Mesenchymal stem cell (in vitro differentiated cells and primary cell): ENCODE measurements around the gene SMARCD2.

ENCODE experiments used
- DNase-seq: peaks from one replicate; pipeline ENCODE4 v3.0.0-alpha.2; 2013
- H2AFZ ChIP-seq: one replicate; pipeline ENCODE4 v1.6.1; 2013; ENCODE audit warnings: low read depth, mild to moderate bottlenecking, control low read depth, inconsistent platforms, low read length, moderate library complexity
- H2AK5ac ChIP-seq: 2 replicates; pipeline ENCODE4 v1.6.1; 2013; ENCODE audit warnings: low read length, moderate library complexity, mild to moderate bottlenecking, inconsistent platforms; ENCODE audit not compliant: severe bottlenecking
- H2BK120ac ChIP-seq: one replicate; pipeline ENCODE4 v1.6.1; 2013; ENCODE audit warnings: low read depth, mild to moderate bottlenecking, inconsistent platforms, low read length, moderate library complexity
- H2BK12ac ChIP-seq, 2 experiments: one replicate each; pipeline ENCODE4 v1.6.1; 2013; ENCODE audit warnings: inconsistent platforms in 2 of 2, low read length in 2 of 2, mild to moderate bottlenecking in 2 of 2, moderate library complexity in 2 of 2, control low read depth in 1 of 2
- H2BK15ac ChIP-seq: one replicate; pipeline ENCODE4 v1.6.1; 2013; ENCODE audit warnings: mild to moderate bottlenecking, low read depth, inconsistent platforms; ENCODE audit not compliant: poor library complexity, severe bottlenecking
- H2BK5ac ChIP-seq: 2 replicates; pipeline ENCODE4 v1.6.1; 2013; ENCODE audit warnings: low read depth, mild to moderate bottlenecking, low read length, control low read depth, inconsistent platforms; ENCODE audit not compliant: poor library complexity, severe bottlenecking
- H3K14ac ChIP-seq, 2 experiments: one replicate each; pipeline ENCODE4 v1.6.1; 2013; ENCODE audit warnings: inconsistent platforms in 2 of 2, low read length in 2 of 2, control low read depth in 1 of 2, mild to moderate bottlenecking in 1 of 2, moderate library complexity in 1 of 2
- H3K18ac ChIP-seq, 2 experiments: one replicate each; pipeline ENCODE4 v1.6.1; 2013; ENCODE audit warnings: inconsistent platforms in 2 of 2, low read length in 2 of 2, control low read depth in 1 of 2, low read depth in 1 of 2, mild to moderate bottlenecking in 1 of 2
- H3K23ac ChIP-seq, 2 experiments: one replicate each; pipeline ENCODE4 v1.6.1; 2013; ENCODE audit warnings: inconsistent platforms in 2 of 2, low read length in 2 of 2, mild to moderate bottlenecking in 2 of 2, moderate library complexity in 2 of 2, control low read depth in 1 of 2
- H3K27ac ChIP-seq: 2 replicates; pipeline ENCODE4 v1.5.1; 2013; ENCODE audit warnings: mild to moderate bottlenecking, moderate library complexity, low read length, control low read depth, inconsistent platforms; ENCODE audit not compliant: poor library complexity, severe bottlenecking
- H3K27me3 ChIP-seq, 2 experiments: 2 replicates each; pipeline versions ENCODE4 v1.6.1 to v1.7.0; 2013; ENCODE audit warnings: low read length in 2 of 2, mild to moderate bottlenecking in 2 of 2, moderate library complexity in 2 of 2, control low read depth in 1 of 2, inconsistent platforms in 1 of 2; ENCODE audit not compliant: control insufficient read depth in 1 of 2, insufficient read depth in 1 of 2
- H3K36me3 ChIP-seq, 2 experiments: 2 replicates each; pipeline versions ENCODE4 v1.6.1 to v1.7.0; 2013; ENCODE audit warnings: low read length in 2 of 2, control low read depth in 1 of 2, inconsistent platforms in 1 of 2, low read depth in 1 of 2, mild to moderate bottlenecking in 1 of 2; ENCODE audit not compliant: insufficient read depth in 2 of 2, control insufficient read depth in 1 of 2
- H3K4ac ChIP-seq, 2 experiments: one replicate each; pipeline ENCODE4 v1.6.1; 2013; ENCODE audit warnings: inconsistent platforms in 2 of 2, low read length in 2 of 2, mild to moderate bottlenecking in 2 of 2, moderate library complexity in 2 of 2, control low read depth in 1 of 2, low read depth in 1 of 2
- H3K4me1 ChIP-seq: 2 replicates; pipeline ENCODE4 v1.6.1; 2013; ENCODE audit warnings: low read depth, low read length, control low read depth; ENCODE audit not compliant: control insufficient read depth, insufficient read depth
- H3K4me2 ChIP-seq: 2 replicates; pipeline ENCODE4 v1.6.1; 2013; ENCODE audit warnings: low read length, mild to moderate bottlenecking, inconsistent platforms; ENCODE audit not compliant: poor library complexity, severe bottlenecking
- H3K4me3 ChIP-seq, 2 experiments: 2 replicates each; pipeline versions ENCODE4 v1.5.1 to v1.7.0; 2013; ENCODE audit warnings: low read length in 2 of 2, mild to moderate bottlenecking in 2 of 2, control low read depth in 1 of 2, low read depth in 1 of 2; ENCODE audit not compliant: insufficient read depth in 1 of 2
- H3K79me1 ChIP-seq: replicated peaks from 2 replicates; pipeline ENCODE4 v1.6.1; 2013; ENCODE audit warnings: mild to moderate bottlenecking, control low read depth, low read length, inconsistent platforms; ENCODE audit not compliant: poor library complexity, severe bottlenecking
- H3K9ac ChIP-seq: 2 replicates; pipeline ENCODE4 v1.7.0; 2013; ENCODE audit warnings: mild to moderate bottlenecking, low read length, moderate library complexity
- H3K9me3 ChIP-seq: 2 replicates; pipeline ENCODE4 v1.7.0; 2013; ENCODE audit warnings: mild to moderate bottlenecking, low read length; ENCODE audit not compliant: control insufficient read depth
- H4K8ac ChIP-seq: one replicate; pipeline ENCODE4 v1.6.1; 2013; ENCODE audit warnings: inconsistent platforms, mild to moderate bottlenecking, low read length, moderate library complexity
- H4K91ac ChIP-seq: one replicate; pipeline ENCODE4 v1.6.1; 2013; ENCODE audit warnings: mild to moderate bottlenecking, low read length, inconsistent platforms
- WGBS: methylation state at CpG from one replicate; pipeline ENCODE4 v1.1.7; 2013; ENCODE audit warnings: mixed read lengths; 5-methylcytosine and 5-hydroxymethylcytosine counted together

Gene SMARCD2

DNA sequence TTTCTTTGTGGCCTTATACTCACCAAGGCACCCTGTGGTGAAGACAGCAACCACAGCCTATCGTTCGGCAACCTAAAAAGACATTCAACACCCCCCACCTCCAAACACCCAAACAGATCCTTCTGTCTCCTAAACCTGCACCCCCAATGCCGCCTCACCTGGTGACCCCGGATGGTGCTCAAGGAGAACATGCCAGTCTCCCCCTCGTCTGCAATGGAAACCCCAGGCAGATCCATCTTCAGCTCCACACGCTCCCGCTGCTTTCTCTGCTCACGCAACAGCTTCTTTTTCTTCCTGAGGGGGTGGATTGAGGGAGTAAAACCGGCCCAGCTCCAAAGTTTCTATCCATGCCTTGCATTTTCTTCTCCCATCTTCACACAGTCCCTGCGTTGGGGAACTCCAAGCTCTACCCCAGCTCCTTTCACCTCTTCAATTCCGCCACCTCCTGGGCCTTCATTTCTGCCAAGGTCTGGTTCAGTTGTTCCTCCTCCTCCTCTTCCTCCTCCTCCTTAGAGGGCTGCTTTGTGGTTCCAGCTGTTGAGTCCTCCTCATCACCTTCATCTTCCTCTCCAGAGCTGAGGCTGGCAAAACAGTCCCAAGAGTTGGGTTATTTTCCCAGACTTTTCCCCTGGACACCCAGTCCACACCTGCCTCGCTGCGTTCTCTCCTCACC lies 18.7 kb downstream of the SMARCD2 start:
- H3K4ac ChIP-seq = no peak overlapping the region
- H3K9me3 ChIP-seq = no peaks in the 10 kb centered on the region
- peaks cover 52 to 76% of the 10 kb centered on the region in 2 experiments for H3K36me3 ChIP-seq
- H3K9ac ChIP-seq = no peak overlapping the region
- no peak overlapping the region for H4K91ac ChIP-seq
- peaks cover 20% of the 10 kb centered on the region for H3K79me1 ChIP-seq
- no peak overlapping the region for H3K4me3 ChIP-seq
- H2AK5ac ChIP-seq = no peak overlapping the region
- no peak for DNase-seq
- H3K23ac ChIP-seq = no peak overlapping the region
- no peaks in the 10 kb centered on the region for H3K27me3 ChIP-seq
- no peak overlapping the region for H3K14ac ChIP-seq
- H3K4me1 ChIP-seq = peaks cover 13% of the 10 kb centered on the region
- H2BK5ac ChIP-seq = no peak overlapping the region
- no peak overlapping the region for H3K18ac ChIP-seq
- H2BK12ac ChIP-seq = no peak overlapping the region
- no peak overlapping the region for H3K4me2 ChIP-seq
- no peak overlapping the region for H2BK120ac ChIP-seq
- H3K27ac ChIP-seq = no peak overlapping the region
- H2AFZ ChIP-seq = no peak overlapping the region
- H2BK15ac ChIP-seq = no peak overlapping the region
- 97% methylated on average over 13 of the region's 13 CpGs for WGBS
- no peak overlapping the region for H4K8ac ChIP-seq

DNA sequence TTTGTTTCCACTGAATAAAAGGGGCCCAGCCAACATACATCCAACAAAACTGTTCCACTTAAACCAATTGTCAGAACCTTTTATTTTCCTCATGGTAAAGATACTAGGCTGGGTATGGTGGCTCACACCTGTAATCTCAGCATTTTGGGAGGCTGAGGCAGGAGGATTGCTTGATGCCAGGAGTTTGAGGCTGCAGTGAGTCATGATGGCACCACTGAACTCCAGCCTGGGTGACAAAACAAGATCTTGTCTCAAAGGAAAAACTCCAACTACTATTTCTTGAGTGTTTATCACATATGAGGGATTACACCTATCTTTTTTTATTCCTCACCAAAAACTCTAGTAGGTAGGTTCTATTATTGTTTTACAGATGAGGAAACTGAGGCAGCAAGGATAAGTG lies 19.9 kb downstream of the SMARCD2 start:
- Histone ChIP-seq H3K4me2 (no peak overlapping the region), H2AK5ac (no peak overlapping the region), H3K27ac (no peak overlapping the region), H3K23ac (no peak overlapping the region), H4K8ac (no peak overlapping the region), H3K9ac (no peak overlapping the region), H2BK5ac (no peak overlapping the region), H3K9me3 (no peaks in the 10 kb centered on the region), H3K4me3 (no peak overlapping the region), H3K4me1 (peaks cover 17% of the 10 kb centered on the region), H2BK15ac (no peak overlapping the region), H2BK12ac (no peak overlapping the region), H4K91ac (no peak overlapping the region), H3K4ac (no peak overlapping the region), H3K18ac (no peak overlapping the region), H3K27me3 (no peaks in the 10 kb centered on the region), H3K14ac (no peak overlapping the region), H3K79me1 (peaks cover 20% of the 10 kb centered on the region), H3K36me3 (peaks cover 61 to 84% of the 10 kb centered on the region in 2 experiments), H2AFZ (no peak overlapping the region), H2BK120ac (no peak overlapping the region)
- no peak for DNase-seq

DNA sequence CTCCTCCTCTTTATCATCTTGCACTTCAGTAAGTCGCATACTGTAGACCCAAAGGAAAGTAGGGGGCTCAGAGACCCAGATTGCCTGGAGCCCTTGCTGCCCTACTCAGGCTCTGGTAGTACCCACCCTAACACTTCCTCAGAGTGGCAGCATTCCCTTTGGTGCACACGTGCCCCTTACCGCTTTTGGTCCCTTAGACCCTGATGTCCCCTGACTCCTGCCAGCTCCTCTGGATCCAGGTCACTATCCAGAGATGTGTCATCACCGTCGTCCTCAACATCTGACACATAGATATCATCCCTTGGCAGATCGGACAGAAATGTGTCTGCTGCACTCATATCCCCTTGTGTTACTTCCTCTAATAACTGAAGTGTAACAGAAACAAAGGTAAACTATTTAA lies 20.7 kb downstream of the SMARCD2 start:
- Histone ChIP-seq H3K36me3 (peaks cover 65 to 91% of the 10 kb centered on the region in 2 experiments), H2BK15ac (no peak overlapping the region), H3K4me1 (peaks cover 17% of the 10 kb centered on the region), H3K27ac (no peak overlapping the region), H3K79me1 (peaks cover 23% of the 10 kb centered on the region), H3K27me3 (no peaks in the 10 kb centered on the region), H3K23ac (no peak overlapping the region), H4K91ac (no peak overlapping the region), H2AK5ac (no peak overlapping the region), H4K8ac (no peak overlapping the region), H3K9me3 (no peaks in the 10 kb centered on the region), H3K9ac (no peak overlapping the region), H2BK5ac (no peak overlapping the region), H3K4me3 (no peak overlapping the region), H3K4ac (no peak overlapping the region), H2AFZ (no peak overlapping the region), H3K4me2 (no peak overlapping the region), H2BK12ac (no peak overlapping the region), H3K14ac (no peak overlapping the region), H2BK120ac (no peak overlapping the region), H3K18ac (no peak overlapping the region)
- 89% methylated on average over 5 of the region's 6 CpGs for WGBS
- DNase-seq = no peak

DNA sequence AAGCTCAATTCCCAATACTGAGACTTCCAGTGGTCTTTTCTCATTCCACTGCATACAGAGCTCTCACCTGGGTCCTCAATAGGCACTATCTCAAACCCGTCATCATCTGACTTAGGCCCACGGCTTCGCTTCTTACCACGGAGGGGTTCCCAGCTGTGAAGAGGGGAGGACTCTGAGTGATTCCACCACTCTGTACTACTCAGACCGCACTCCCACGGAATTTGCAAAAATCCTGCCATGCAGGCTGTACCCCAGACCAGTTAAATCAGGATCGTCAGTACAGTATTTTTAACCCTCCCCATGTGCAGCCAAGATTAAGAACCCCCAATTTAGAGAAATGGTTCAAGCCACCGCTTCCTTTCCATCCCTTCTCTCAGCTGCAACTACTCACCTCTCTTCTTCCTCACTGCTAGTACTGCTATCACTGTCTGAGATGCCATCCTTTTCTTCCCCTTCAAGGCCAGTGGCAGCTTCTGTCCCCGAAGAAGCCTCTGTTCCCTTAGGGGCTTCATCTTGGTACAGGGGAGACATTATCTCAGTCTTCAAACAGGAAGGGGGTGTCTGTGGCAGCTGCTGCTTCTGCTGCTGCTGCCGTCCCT lies 21.4 kb downstream of the SMARCD2 start:
- WGBS = 96% methylated on average over 10 of the region's 10 CpGs
- H4K91ac ChIP-seq = no peak overlapping the region

More for the DNA sequence above, 21.4 kb downstream of the SMARCD2 start:
- H3K27ac ChIP-seq = no peak overlapping the region
- H2BK12ac ChIP-seq = no peak overlapping the region
- H3K4me2 ChIP-seq = no peak overlapping the region
- no peak for DNase-seq
- no peak overlapping the region for H2AK5ac ChIP-seq
- no peaks in the 10 kb centered on the region for H3K27me3 ChIP-seq
- H2BK5ac ChIP-seq = no peak overlapping the region
- H3K18ac ChIP-seq = no peak overlapping the region
- no peak overlapping the region for H2BK15ac ChIP-seq
- H3K4me1 ChIP-seq = peaks cover 17% of the 10 kb centered on the region
- H3K36me3 ChIP-seq = peaks cover 66 to 99% of the 10 kb centered on the region in 2 experiments
- H3K14ac ChIP-seq = no peak overlapping the region
- H2BK120ac ChIP-seq = no peak overlapping the region
- H4K8ac ChIP-seq = no peak overlapping the region
- no peaks in the 10 kb centered on the region for H3K9me3 ChIP-seq
- no peak overlapping the region for H3K4ac ChIP-seq
- H3K79me1 ChIP-seq = peaks cover 24% of the 10 kb centered on the region
- no peak overlapping the region for H3K9ac ChIP-seq
- no peak overlapping the region for H2AFZ ChIP-seq
- H3K4me3 ChIP-seq = no peak overlapping the region
- no peak overlapping the region for H3K23ac ChIP-seq
